Measurements from ENCODE around the gene TMEM52.

Gene TMEM52

GRCh38 chr1:1917995-1918900 is 831 bp downstream of the TMEM52 start:
- Mint-ChIP-seq H3K36me3 (no peaks in the 10 kb centered on the region), H3K4me1 (peaks cover 6 to 17% of the 10 kb centered on the region in 2 donors), H3K27ac (peak overlapping the region; percentile 51), H3K4me3 (peak overlapping the region; percentile 75 to 79), H3K9me3 (no peaks in the 10 kb centered on the region), H3K27me3 (peaks cover 5 to 20% of the 10 kb centered on the region in 2 donors)
- ATAC-seq (replicated peaks) (no peak), DNase-seq (no peak)

- no peak for ATAC-seq (replicated peaks)
- H3K27ac Mint-ChIP-seq = peak overlapping the region; percentile 51
- no peaks in the 10 kb centered on the region for H3K36me3 Mint-ChIP-seq
These were observed 1.6 kb downstream of the TMEM52 start for GRCh38 chr1:1917304-1917976.

GRCh38 chr1:1916851-1917251 is 2.2 kb downstream of the TMEM52 start:
- H3K27me3 Mint-ChIP-seq = peaks cover 5 to 11% of the 10 kb centered on the region in 2 donors
- ATAC-seq (replicated peaks) (no peak), DNase-seq (no peak)
- no peaks in the 10 kb centered on the region for H3K36me3 Mint-ChIP-seq
- H3K4me3 Mint-ChIP-seq = no peak overlapping the region
- no peak overlapping the region for H3K27ac Mint-ChIP-seq
- H3K9me3 Mint-ChIP-seq = no peaks in the 10 kb centered on the region
- peaks cover 6 to 12% of the 10 kb centered on the region in 2 donors for H3K4me1 Mint-ChIP-seq

More at GRCh38 chr1:1917304-1917976, 1.6 kb downstream of the TMEM52 start:
- H3K4me3 Mint-ChIP-seq = peak overlapping the region; percentile 28 to 50
- peaks cover 5 to 12% of the 10 kb centered on the region in 2 donors for H3K27me3 Mint-ChIP-seq
- peaks cover 6 to 12% of the 10 kb centered on the region in 2 donors for H3K4me1 Mint-ChIP-seq
- H3K9me3 Mint-ChIP-seq = no peaks in the 10 kb centered on the region
- DNase-seq = no peak

- ATAC-seq (replicated peaks) (no peak), DNase-seq (no peak)
- Mint-ChIP-seq H3K9me3 (no peaks in the 10 kb centered on the region), H3K4me3 (no peak overlapping the region), H3K4me1 (peaks cover 6 to 12% of the 10 kb centered on the region in 2 donors), H3K36me3 (no peaks in the 10 kb centered on the region), H3K27ac (peak overlapping the region; percentile 62), H3K27me3 (peaks cover 5 to 11% of the 10 kb centered on the region in 2 donors)
These were observed 2.9 kb downstream of the TMEM52 start for GRCh38 chr1:1915911-1916840.

GRCh38 chr1:1914971-1915692 is 3.9 kb downstream of the TMEM52 start, which contains the start of gene CALML6:
CALML6 (plus strand) TSS chr1:1915260; CDS start chr1:1915281, 21 bp downstream.
- no peak within 1 kb of the TSS for H3K4me3 Mint-ChIP-seq
- DNase-seq = no peak

GRCh38 chr1:1914101-1914970 is 4.7 kb downstream of the TMEM52 start:
- no peaks in the 10 kb centered on the region for H3K9me3 Mint-ChIP-seq
- H3K27ac Mint-ChIP-seq = no peak overlapping the region
- ATAC-seq (replicated peaks) (no peak), DNase-seq (no peak)
- peaks cover 5 to 11% of the 10 kb centered on the region in 2 donors for H3K27me3 Mint-ChIP-seq
- H3K36me3 Mint-ChIP-seq = no peaks in the 10 kb centered on the region
- H3K4me1 Mint-ChIP-seq = peaks cover 15 to 22% of the 10 kb centered on the region in 2 donors
- H3K4me3 Mint-ChIP-seq = no peak overlapping the region

More at GRCh38 chr1:1914971-1915692, 3.9 kb downstream of the TMEM52 start, which contains the start of gene CALML6:
- Mint-ChIP-seq H3K9me3 (no peaks in the 10 kb centered on the region), H3K36me3 (no peaks in the 10 kb centered on the region), H3K27ac (peak within 1 kb of the TSS; percentile 62), H3K4me1 (peaks cover 12 to 17% of the 10 kb centered on the region in 2 donors), H3K27me3 (peaks cover 5 to 11% of the 10 kb centered on the region in 2 donors)
- ATAC-seq (replicated peaks) = no peak

GRCh38 chr1:1911350-1912041 is 7.6 kb downstream of the TMEM52 start:
- no peak overlapping the region for H3K27ac Mint-ChIP-seq
- peaks cover 5 to 7% of the 10 kb centered on the region in 2 donors for H3K27me3 Mint-ChIP-seq
- DNase-seq (no peak), ATAC-seq (replicated peaks) (no peak)
- peaks cover 15 to 26% of the 10 kb centered on the region in 2 donors for H3K4me1 Mint-ChIP-seq
- H3K4me3 Mint-ChIP-seq = no peak overlapping the region
- H3K36me3 Mint-ChIP-seq = no peaks in the 10 kb centered on the region
- H3K9me3 Mint-ChIP-seq = no peaks in the 10 kb centered on the region

- Mint-ChIP-seq H3K27ac (no peak overlapping the region), H3K4me3 (peak overlapping the region in 1 of 2 donors; percentile 91)
- no peak for ATAC-seq (replicated peaks)
These were observed 8.3 kb downstream of the TMEM52 start for GRCh38 chr1:1910651-1911331.

GRCh38 chr1:1910033-1910465 is 9.0 kb downstream of the TMEM52 start:
- H3K36me3 Mint-ChIP-seq = no peaks in the 10 kb centered on the region
- peak overlapping the region; percentile 88 to 91 for H3K4me3 Mint-ChIP-seq
- H3K9me3 Mint-ChIP-seq = no peaks in the 10 kb centered on the region
- peaks cover 19 to 33% of the 10 kb centered on the region in 2 donors for H3K4me1 Mint-ChIP-seq
- DNase-seq (no peak), ATAC-seq (replicated peaks) (no peak)
- peak overlapping the region; percentile 92 for H3K27ac Mint-ChIP-seq
- H3K27me3 Mint-ChIP-seq = peaks cover 5 to 7% of the 10 kb centered on the region in 2 donors

More at GRCh38 chr1:1910651-1911331, 8.3 kb downstream of the TMEM52 start:
- H3K36me3 Mint-ChIP-seq = no peaks in the 10 kb centered on the region
- peaks cover 20 to 33% of the 10 kb centered on the region in 2 donors for H3K4me1 Mint-ChIP-seq
- peaks cover 5 to 7% of the 10 kb centered on the region in 2 donors for H3K27me3 Mint-ChIP-seq
- DNase-seq = no peak
- H3K9me3 Mint-ChIP-seq = no peaks in the 10 kb centered on the region

GRCh38 chr1:1908506-1908791 is 10.6 kb downstream of the TMEM52 start:
- DNase-seq (no peak), ATAC-seq (replicated peaks) (peak in 1 of 2 donors; percentile 28)
- peak overlapping the region; percentile 71 for H3K27ac Mint-ChIP-seq
- H3K27me3 Mint-ChIP-seq = peaks cover 0 to 1% of the 10 kb centered on the region in 2 donors
- no peaks in the 10 kb centered on the region for H3K36me3 Mint-ChIP-seq
- no peaks in the 10 kb centered on the region for H3K9me3 Mint-ChIP-seq
- H3K4me1 Mint-ChIP-seq = peaks cover 18 to 33% of the 10 kb centered on the region in 2 donors
- H3K4me3 Mint-ChIP-seq = peak overlapping the region; percentile 88 to 91

- H3K4me1 Mint-ChIP-seq = peaks cover 20 to 33% of the 10 kb centered on the region in 2 donors
- peak; percentile 56 to 57 for ATAC-seq (replicated peaks)
- peak; percentile 68 for DNase-seq
- H3K27ac Mint-ChIP-seq = peak overlapping the region; percentile 75
- H3K27me3 Mint-ChIP-seq = no peaks in the 10 kb centered on the region
- no peaks in the 10 kb centered on the region for H3K36me3 Mint-ChIP-seq
- peak overlapping the region; percentile 56 to 88 for H3K4me3 Mint-ChIP-seq
- no peaks in the 10 kb centered on the region for H3K9me3 Mint-ChIP-seq
These were observed 11.9 kb downstream of the TMEM52 start for GRCh38 chr1:1907098-1907736.
